ENCODE results near the gene SDK1. TPM values are rescaled to one million over a fixed set of nuclear protein-coding genes. Genes with fewer than 3 reads are reported as not detected.

Gene SDK1
- total and polyA plus RNA-seq, 2 donors (not counting 3 experiments of a cell fraction or from before 2014, with no cell fraction given), result 1.6 to 3.9 TPM

- Histone ChIP-seq H2AFZ (ENCODE audit: low read depth, low read length) (no peak overlapping the region), H3K4me3 (replicated peaks in 1 of 3; ENCODE audit: insufficient read depth in 1 of 3, low read depth in 1 of 3, low read length in 3 of 3) (no peak overlapping the region), H3K27ac (ENCODE audit: insufficient read depth, low read depth, low read length) (no peak overlapping the region), H3K4me1 (ENCODE audit: control insufficient read depth, extremely low read depth, insufficient read depth, low read length) (no peaks in the 10 kb centered on the region), H3K9me3 (replicated peaks; ENCODE audit: control insufficient read depth, insufficient read depth, low read length) (no peaks in the 10 kb centered on the region), H4K20me1 (replicated peaks; ENCODE audit: control insufficient read depth, extremely low read depth, insufficient read depth, low read length) (no peaks in the 10 kb centered on the region), H3K9me1 (replicated peaks; ENCODE audit: control insufficient read depth, extremely low read depth, insufficient read depth, low read length) (no peaks in the 10 kb centered on the region), H3K9ac (replicated peaks; ENCODE audit: extremely low read depth, insufficient read depth, low read length) (no peak overlapping the region), H3K79me2 (ENCODE audit: control insufficient read depth, insufficient read depth, low read length) (no peaks in the 10 kb centered on the region), H3K36me3 (ENCODE audit: control insufficient read depth in 2 of 2, extremely low read depth in 1 of 2, insufficient read depth in 2 of 2, low read length in 2 of 2) (no peaks in the 10 kb centered on the region), H3K4me2 (ENCODE audit: insufficient read depth, low read length) (no peak overlapping the region), H3K27me3 (ENCODE audit: control insufficient read depth in 2 of 2, insufficient read depth in 2 of 2, low read length in 2 of 2) (no peaks in the 10 kb centered on the region)
- intact Hi-C loops (cut with micrococcal nuclease) (no loop called here), dilution Hi-C loops (cut with MboI; ENCODE audit: extremely low pct_ligation_motif_present, low sequenced_read_pairs) (no loop called here)
- TF ChIP-seq POLR2A (IDR thresholded peaks at IDR 0.05; ENCODE audit: low read depth, low read length) (no peak), CTCF (IDR thresholded peaks at IDR 0.05; ENCODE audit: extremely low read depth in 1 of 2, insufficient read depth in 1 of 2, low read depth in 1 of 2, low read length in 2 of 2) (no peak), EZH2 (IDR thresholded peaks at IDR 0.05; ENCODE audit: borderline replicate concordance, low read depth, low read length, severe bottlenecking) (no peak), MYC (IDR thresholded peaks at IDR 0.05; ENCODE audit: low read depth, low read length) (no peak), GATA2 (IDR thresholded peaks at IDR 0.05; ENCODE audit: insufficient read depth, insufficient read length, low read depth, low read length) (no peak), MAX (IDR thresholded peaks at IDR 0.05; ENCODE audit: insufficient read depth, insufficient read length) (no peak), POLR2AphosphoS5 (IDR thresholded peaks at IDR 0.05; ENCODE audit: insufficient read depth, low read depth, low read length) (no peak), JUN (IDR thresholded peaks at IDR 0.05; ENCODE audit: borderline replicate concordance, insufficient read depth, insufficient read length, low read depth) (no peak), FOS (IDR thresholded peaks at IDR 0.05; ENCODE audit: borderline replicate concordance, insufficient read depth, low read length) (no peak)
- no peak for FAIRE-seq
- CTCF ChIA-PET, result interaction anchor here (1.6 kb wide), 1 partner anchor 15 kb away, joined by 3 read pairs; no protein-coding TSS in a partner anchor
- no peak for DNase-seq (ENCODE audit: low read depth, low spot score)
- POLR2A ChIA-PET, result no interaction called here
- BruUV-seq (replicated peaks), result no TSS peak
These were observed 668.2 kb downstream of the SDK1 start for GRCh38 chr7:3969286-3969685.

Measured in endothelial cell of umbilical vein (primary cell).